HG03342 (cell line): ENCODE data around the gene EDRF1.
"Not testable (repeated sequence)": the region's sequence is repeated elsewhere in the genome, so short reads cannot be mapped to it uniquely, and the experiment has no call there.

Experiments
- ATAC-seq: cut with Tn5 transposase; IDR thresholded peaks from one replicate; pipeline ENCODE4 v1.9.1; 2021; ENCODE audit warnings: mild to moderate bottlenecking, moderate library complexity; ENCODE audit not compliant: unreplicated experiment

The EDRF1 gene

DNA sequence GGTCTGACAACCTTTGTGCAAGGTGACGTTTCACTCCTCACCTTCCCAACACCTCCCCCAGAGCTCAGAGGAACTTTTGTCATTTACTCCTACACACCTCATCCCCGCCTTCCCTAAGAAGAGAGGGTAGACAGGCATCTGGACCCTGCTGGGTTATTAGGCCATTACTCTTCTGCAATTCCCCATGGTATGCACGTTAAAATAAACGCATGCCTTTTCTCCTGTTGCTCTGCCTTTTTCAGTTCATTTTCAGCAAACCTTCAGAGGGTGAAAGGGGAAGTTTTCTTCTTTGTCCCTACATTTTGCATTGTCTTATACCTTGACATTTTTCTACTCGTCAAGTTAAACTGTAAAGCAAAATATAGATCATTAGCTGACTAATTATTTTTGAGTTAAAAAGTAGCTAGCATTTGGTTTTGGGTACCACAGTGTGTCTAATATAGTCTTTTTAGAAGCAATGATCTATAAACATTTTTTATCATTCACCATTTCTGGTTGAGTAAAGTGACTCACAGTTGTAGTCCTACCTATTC is 10.5 kb upstream of the EDRF1 start:
- no peak for ATAC-seq

DNA sequence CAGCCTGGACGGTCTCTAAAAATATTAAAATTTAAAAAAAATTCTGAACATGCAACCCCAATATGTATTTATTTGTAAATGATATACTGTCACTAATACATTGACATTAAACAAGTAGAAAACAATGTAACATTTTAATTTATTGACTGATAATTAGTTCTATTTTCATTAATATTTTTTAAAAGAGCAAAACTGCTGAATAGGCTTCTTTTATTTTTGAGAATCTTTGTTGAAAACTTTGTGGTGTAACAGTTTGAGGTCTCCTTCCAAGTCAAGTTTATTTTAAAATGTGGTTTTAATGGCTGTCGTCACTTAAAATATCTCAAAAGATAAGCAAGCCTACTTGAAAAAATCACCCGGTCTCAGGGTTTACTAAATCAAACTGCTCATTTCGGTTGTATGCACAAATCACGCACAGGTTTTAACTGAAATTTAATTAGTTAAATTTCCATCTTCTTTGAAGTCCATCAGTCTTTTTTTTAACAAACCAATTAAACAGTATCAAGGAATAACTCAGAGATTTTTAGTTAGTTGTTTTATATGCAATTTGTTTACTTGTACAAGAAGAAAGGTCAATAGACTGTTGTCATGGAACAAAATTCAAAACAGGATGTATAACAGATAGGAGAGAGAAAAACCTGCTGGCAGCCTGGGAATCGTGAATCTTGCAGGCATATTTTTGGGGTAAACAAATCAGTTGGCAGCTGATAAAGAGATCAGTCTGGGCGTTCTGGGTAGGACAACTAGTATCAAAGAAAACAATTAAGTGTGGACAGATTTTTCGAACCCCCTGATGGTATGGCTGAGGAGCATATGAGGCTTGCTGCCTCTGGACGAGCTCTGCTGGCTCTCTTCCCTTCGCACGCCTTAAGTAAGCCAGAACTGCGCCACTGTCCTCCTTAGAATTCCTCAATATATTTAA is 9.7 kb upstream of the EDRF1 start:
- no peak for ATAC-seq

DNA sequence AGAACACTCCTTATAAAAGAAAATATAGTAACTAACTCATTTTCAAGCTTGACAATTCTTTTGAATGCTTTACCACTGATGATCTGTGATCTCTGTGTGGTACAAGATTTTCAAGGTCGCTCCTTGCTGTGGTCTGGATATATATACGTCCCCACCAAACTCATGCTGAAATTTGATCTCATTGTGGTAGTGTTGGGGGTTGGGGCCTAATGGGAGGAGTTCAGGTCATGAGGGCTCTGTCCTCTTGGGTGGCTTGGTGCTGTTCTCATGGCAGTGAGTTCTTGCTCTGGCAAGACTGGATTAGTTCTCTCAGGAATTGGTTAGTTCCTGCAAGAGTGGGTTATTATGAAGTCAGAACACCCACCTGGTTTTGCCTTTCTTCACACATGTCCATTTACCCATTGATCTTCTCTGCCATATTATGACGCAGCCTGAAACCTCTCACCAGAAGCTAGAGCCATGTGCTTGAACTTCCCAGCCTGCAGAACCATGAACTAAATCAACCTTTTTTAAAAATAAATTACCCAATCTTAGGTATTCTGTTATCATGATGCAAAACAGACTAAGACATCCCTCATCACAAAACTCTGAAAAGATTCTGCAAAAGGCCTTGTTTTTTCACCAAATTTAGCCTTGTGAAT is 8.3 kb upstream of the EDRF1 start:
- no peak for ATAC-seq

DNA sequence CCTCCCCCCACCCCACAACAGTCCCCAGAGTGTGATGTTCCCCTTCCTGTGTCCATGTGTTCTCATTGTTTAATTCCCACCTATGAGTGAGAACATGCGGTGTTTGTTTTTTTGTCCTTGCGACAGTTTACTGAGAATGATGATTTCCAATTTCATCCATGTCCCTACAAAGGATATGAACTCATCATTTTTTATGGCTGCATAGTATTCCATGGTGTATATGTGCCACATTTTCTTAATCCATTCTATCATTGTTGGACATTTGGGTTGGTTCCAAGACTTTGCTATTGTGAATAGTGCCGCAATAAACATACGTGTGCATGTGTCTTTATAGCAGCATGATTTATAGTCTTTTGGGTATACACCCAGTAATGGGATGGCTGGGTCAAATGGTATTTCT is 4.8 kb upstream of the EDRF1 start:
- ATAC-seq, result not testable (repeated sequence)

DNA sequence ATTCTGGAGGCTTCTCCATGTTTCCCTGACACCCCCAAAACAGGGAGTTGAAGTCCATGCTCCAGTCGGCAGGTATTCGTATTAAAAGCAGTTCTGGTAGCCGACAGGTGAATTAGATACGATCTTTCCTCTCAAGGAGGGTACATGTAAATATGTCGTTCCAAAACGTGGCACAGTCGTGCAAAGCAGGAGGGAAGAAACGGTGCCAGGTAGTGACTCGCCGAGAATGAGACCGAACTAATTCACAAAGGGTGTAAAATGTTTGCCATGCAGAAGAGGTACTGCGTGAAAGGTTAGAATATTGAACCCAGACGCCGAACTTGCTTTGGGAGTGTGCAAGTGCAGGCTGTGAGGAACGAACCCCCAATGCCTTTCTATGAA is 483 bp downstream of the EDRF1 start:
- no peak for ATAC-seq

DNA sequence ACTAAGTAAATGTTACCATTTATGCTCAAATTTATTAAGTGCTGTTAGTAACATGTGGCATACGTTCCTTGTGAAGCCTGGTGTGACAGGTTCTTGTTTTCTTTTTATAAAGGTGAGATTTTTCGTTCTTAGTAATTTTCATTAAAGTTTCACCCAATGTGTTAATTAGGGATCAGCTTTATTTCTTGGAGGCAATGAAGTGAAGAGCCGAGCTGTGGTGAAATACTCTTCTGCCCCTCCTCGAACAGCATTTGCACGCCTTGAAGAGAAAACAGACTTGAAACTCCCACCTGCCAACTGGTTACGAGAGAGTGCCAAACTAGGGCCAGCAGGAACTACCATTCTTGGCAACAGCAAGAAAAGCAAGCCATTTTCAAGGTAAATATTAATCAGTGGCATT is 1.5 kb downstream of the EDRF1 start:
- peak; percentile 35 for ATAC-seq

DNA sequence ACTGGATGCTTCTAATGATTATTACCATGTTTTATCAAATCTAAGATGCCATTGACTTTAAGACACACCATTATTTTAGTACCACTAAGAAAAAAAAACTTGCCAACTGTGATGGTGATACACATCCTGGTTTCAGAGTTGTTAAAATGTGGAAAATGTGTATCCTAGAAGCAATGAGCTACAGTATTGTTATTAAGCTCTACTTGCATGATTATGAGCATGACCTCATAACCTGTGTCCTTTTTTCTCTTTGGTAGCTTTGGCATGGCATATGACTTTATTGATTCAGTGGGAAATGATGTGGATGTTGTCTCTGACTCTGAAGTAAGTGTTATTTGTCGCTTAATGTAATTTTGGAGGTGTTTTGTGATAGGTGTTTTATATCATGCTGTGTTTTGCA is 3.3 kb downstream of the EDRF1 start:
- ATAC-seq, result no peak

DNA sequence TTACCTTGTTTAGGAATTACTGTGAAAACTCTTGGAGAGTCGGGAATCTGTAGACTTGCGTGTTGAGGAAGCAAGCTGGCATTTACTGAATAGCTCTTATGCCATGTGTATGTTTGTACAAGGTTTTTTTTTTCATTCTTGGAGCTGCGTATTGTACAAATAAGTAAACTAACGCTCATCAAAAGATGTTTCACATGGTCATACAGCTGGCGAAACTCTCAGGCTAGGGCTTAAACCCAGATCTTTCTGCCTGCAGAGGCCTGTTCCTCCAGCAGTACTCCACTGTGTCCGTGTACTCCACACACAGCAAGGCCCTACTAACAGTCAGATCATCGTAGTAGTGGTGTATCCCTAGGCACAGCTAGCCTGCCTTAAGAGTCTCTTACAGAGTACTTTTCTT is 7.4 kb downstream of the EDRF1 start:
- ATAC-seq, result no peak

DNA sequence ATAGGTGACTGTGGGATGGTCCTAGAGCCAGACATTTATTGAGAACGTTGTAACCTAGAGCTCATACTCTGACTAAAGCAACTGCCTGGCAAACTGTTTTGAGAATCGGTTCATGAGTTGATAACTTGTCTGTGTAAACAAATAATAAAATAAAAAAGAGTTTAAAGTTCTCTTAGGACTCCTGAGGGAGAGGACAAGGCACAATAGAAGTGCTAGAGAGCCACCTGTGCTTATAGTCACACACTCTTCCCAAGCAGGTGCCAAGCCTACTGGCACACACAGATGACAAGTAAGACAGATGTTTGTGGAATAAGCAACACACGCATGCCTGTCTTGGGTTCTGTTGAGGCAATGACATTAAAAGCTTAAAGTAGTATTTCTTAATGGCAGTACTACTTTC is 7.9 kb downstream of the EDRF1 start:
- no peak for ATAC-seq

DNA sequence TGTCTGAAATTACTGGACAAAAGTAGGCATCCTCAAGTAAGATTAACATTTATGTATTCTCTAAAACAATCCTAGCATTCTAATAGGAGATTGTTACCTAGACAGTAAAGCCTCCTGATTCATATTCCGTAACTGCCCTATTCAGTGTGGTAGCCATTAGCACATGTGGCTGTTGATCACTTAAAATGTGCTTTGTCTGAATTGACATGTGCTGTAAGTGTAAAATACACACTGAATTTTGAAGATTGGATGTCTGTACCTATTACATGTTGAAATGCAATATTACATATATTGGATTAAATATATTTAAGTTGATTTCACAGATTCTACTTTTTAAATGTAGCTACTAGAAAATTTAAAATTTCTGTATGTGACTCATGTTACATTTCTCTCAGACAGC is 14.6 kb downstream of the EDRF1 start:
- no peak for ATAC-seq

DNA sequence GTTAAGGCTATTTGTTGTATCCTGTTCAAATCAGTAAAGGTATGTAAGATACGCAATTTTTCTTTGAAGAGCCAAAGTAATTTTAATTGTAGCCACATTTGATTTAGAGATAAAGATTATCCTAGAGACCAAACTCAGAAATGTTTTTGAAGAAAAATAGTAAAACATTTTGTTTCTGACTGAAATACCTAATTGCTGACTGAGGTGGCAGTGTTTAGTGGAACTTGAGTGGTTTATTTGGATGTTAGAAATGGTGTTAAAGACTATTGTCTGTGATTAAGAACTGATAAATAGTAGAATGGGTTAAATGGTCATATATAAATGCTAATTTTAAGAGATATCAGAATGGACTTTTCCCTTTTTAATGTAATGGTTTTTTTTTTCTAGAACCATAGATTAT is 15.3 kb downstream of the EDRF1 start:
- ATAC-seq, result no peak

DNA sequence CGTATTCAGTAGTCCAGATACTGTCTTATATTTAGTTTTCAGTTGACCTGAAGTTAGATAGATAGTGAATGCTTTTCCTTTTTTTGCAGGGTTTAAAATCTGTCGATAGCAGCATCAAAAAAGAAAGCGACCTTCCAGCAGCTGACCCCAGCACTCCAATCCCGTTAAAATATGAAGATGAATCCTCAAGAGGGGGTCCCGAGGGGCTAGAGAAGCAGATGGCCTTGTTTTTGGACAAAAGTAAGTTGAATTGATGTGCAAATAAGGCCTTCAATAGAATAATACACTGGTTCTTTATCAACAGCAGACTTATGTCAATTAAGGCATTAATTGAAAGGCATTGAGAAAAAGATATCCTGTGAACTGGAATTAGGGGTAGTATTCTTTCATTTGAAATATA is 18.7 kb downstream of the EDRF1 start:
- ATAC-seq, result no peak

DNA sequence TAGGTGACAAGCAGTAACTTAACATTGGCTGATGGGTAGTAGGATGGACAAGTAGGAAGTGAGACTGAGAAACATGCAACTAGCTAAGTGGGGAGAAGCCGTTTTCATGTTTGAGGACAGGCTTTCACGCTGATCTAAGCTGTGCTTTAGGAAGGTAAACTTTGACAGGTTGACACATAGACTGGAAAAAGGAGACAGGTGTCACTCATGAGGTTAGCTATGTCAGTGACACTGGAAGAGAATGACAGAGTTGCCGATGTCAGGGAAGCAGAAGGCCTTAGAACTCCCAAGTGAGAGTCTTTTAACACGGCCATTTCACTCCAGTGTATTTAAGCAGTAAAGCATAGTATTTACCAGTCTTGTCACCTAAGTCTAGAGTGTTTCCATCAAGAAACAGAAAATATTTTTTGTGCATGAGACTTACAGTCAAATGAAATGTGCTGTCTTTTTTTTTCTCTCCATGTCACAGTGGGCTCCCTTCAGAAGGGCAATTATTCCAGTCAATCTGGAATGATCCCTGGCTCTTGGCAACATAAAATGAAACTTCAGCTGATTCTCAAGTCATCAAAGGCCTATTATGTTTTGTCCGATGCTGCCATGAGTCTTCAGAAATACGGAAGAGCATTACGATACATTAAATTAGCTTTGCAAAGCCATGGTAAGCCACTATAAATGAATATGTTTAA is 20.6 kb downstream of the EDRF1 start:
- no peak for ATAC-seq

DNA sequence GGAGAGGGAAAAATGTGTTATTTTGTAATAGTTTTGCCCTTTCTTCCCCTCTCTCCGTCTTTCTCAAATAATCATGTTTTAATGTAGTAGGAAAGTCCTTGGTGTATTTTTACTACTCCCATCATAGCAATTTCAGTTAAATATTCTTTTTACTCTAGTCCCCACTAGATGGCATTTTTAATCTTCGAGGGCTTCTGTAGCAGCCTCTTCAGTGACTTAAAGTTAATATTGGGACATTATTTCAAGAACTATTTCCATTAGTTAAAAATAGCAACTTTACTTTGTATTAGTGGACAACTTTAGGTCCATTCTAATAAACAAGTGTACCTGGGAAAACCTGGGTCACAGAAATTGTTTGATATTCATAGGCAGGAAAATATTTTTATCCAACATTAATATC is 23.0 kb downstream of the EDRF1 start:
- no peak for ATAC-seq

DNA sequence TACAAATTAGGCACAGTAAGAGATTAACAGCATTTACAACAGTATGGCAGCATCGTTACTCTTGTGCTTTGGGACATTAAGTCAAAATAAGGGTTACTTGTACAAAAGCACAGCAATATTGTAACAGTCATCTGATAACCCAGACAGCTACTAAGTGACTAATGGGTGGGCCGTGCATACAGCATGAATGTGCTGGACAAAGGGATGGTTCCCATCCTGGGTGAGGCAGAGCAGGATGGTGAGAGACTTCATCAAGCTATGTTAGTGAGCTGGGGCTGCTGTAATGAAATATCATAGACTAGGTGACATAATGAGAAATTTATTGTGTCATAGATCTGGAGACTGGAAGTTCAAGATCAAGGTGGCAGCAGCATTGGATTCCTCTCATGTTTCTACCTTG is 25.4 kb downstream of the EDRF1 start:
- no peak for ATAC-seq

DNA sequence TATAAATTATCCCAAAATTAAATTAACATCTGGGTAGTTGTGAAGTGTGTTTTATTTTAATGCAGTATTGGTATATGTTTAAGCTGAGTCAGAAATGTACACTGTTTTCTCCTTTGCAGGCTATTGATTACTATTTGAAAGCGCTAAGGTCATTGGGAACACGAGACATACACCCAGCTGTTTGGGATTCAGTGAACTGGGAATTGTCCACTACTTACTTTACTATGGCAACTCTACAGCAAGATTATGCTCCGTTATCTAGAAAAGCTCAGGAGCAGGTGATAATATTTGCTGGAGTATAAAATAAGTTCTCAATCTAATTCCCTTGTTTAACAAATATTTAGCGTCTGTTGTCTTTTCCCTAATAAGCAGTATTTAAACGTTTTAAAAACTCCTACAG is 27.9 kb downstream of the EDRF1 start:
- no peak for ATAC-seq

DNA sequence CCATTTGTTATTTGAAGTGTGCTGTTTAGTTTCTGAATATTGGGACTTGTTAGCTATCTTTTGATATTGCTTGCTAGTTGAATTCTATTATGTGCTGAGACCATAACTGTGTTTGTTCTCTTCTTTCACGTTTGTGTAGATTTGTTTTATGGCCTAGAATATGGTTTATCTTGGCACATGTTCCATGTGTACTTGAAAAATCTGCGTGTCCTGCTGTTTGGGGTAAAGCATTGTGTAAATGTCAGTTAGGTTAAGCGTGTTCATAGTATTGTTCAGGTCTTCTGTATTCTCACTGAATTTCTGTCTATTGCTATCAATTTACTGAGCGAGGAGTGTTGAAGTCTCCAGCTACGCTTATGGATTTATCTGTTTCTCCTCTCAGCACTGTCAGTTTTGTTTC is 36.7 kb downstream of the EDRF1 start:
- ATAC-seq, result no peak

DNA sequence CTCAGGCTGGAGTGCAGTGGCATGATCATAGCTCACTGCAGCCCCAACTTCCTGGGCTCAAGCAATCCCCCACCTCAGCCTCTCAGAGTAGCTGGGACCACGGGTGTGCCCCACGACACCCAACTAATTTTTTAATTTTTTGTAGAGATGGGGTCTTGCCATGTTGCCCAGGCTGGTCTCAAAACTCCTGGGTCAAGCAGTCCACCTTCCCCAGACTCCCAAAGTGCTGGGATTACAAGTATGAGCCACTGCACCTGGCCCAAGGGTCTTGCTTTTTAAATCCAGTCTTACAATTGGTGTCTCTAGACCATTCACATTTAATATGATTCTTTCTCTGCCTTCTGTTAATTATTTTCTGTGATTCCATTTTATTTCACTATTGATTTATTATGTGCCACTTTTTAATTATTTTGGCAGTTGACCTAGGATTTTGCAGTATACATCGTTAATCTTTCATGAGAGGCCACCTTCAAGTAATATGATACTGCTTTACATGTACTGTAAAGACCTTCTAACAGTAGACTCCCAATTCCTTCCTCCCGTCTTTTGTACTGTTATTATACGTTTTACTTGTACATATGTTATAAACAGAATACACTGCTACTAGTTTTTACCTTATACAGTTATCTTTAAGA is 37.5 kb downstream of the EDRF1 start:
- no peak for ATAC-seq

DNA sequence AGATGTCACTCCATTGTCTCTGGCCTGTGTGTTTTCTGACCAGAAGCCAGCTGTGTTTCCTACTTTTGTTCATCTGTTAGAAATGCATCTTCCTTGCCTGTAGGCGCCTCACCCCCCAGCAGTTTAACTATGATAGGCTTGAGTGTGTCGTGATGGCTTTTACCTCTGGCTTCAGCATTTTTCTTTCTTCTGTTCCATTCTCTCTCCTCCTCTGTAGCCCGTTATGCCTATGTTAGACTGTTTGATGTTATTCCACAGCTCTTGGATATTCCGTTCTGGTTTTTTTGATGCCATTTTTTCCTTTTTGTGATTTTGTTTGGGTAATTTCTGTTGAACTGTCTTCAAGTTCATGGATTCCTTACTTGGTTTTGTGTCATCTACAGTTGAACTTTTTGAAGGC is 38.2 kb downstream of the EDRF1 start:
- no peak for ATAC-seq

DNA sequence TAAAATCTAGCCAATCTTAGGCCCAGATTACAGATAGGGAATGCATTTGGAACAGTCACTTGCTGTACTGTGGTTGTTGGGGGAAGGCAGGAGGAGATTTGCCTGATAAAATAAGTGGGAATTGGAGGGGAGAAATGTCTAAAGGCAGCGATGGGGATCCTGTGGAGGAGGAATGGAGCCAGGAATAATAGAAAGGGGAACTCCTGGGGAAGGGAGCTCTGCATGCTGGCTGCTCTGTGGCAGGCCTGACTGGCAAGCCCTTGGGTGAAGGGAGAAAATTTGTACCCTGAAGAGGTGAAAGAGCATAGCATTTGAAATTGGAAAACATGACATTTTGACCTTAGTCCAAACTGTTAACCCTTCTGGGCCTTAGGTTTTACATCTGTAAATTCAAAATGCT is 42.5 kb downstream of the EDRF1 start:
- ATAC-seq, result no peak
